Mesendoderm (in vitro differentiated cells): Measurements from ENCODE around the gene ATP5F1E.

ENCODE experiments used
- DNase-seq: peaks from one replicate; pipeline ENCODE4 v3.0.0; 2013
- H2AK5ac ChIP-seq: 2 replicates; pipeline ENCODE4 v1.6.1; 2013; ENCODE audit warnings: low read length, inconsistent platforms
- H2BK120ac ChIP-seq: 2 replicates; pipeline ENCODE4 v1.6.1; 2013; ENCODE audit warnings: low read depth, mild to moderate bottlenecking, low read length, moderate library complexity, mixed read lengths
- H2BK15ac ChIP-seq: replicated peaks from 2 replicates; pipeline ENCODE4 v1.6.1; 2013; ENCODE audit warnings: low read depth, mild to moderate bottlenecking, moderate library complexity
- H2BK5ac ChIP-seq: 2 replicates; pipeline ENCODE4 v1.6.1; 2013; ENCODE audit warnings: low read length, inconsistent platforms
- H3K18ac ChIP-seq: 2 replicates; pipeline ENCODE4 v1.6.1; 2013; ENCODE audit warnings: mild to moderate bottlenecking, low read length, mixed read lengths
- H3K23ac ChIP-seq: one replicate; pipeline ENCODE4 v1.6.1; 2013; ENCODE audit warnings: low read length
- H3K27ac ChIP-seq: 2 replicates; pipeline ENCODE4 v1.5.1; 2013; ENCODE audit warnings: low read depth, mild to moderate bottlenecking, inconsistent platforms, low read length, moderate library complexity
- H3K27me3 ChIP-seq: 2 replicates; pipeline ENCODE4 v1.6.1; 2013; ENCODE audit warnings: low read length, control low read depth, mild to moderate bottlenecking, inconsistent platforms; ENCODE audit not compliant: insufficient read depth, poor library complexity
- H3K36me3 ChIP-seq: 2 replicates; pipeline ENCODE4 v1.6.1; 2013; ENCODE audit warnings: low read length, inconsistent platforms; ENCODE audit not compliant: control insufficient read depth, insufficient read depth
- H3K4ac ChIP-seq: one replicate; pipeline ENCODE4 v1.6.1; 2013; ENCODE audit warnings: low read depth, mild to moderate bottlenecking, low read length, moderate library complexity
- H3K4me1 ChIP-seq: 2 replicates; pipeline ENCODE4 v1.6.1; 2013; ENCODE audit warnings: low read depth, low read length, inconsistent platforms; ENCODE audit not compliant: control insufficient read depth
- H3K4me2 ChIP-seq: 2 replicates; pipeline ENCODE4 v1.6.1; 2013; ENCODE audit warnings: low read length
- H3K4me3 ChIP-seq: 2 replicates; pipeline ENCODE4 v1.5.1; 2013; ENCODE audit warnings: mild to moderate bottlenecking, low read length
- H3K56ac ChIP-seq: one replicate; pipeline ENCODE4 v1.6.1; 2013; ENCODE audit warnings: low read length
- H3K79me1 ChIP-seq: 2 replicates; pipeline ENCODE4 v1.6.1; 2013; ENCODE audit warnings: low read length, inconsistent platforms
- H3K79me2 ChIP-seq: 2 replicates; pipeline ENCODE4 v1.6.1; 2013; ENCODE audit warnings: mild to moderate bottlenecking, low read length; ENCODE audit not compliant: control insufficient read depth, insufficient read depth
- H3K9ac ChIP-seq: 2 replicates; pipeline ENCODE4 v1.6.1; 2013; ENCODE audit warnings: low read length, inconsistent platforms
- H4K5ac ChIP-seq: one replicate; pipeline ENCODE4 v1.6.1; 2013; ENCODE audit warnings: low read length
- H4K8ac ChIP-seq: one replicate; pipeline ENCODE4 v1.6.1; 2013; ENCODE audit warnings: low read depth, mild to moderate bottlenecking, control low read depth, low read length, moderate library complexity
- WGBS: extraction: QIAGEN DNeasy Blood & Tissue Kit; methylation state at CpG from one replicate; pipeline ENCODE4 v1.1.7; 2013; ENCODE audit warnings: low lambda C conversion rate, missing lambda C conversion rate; ENCODE audit not compliant: insufficient coverage; ENCODE audit errors: extremely low coverage; 5-methylcytosine and 5-hydroxymethylcytosine counted together

Gene ATP5F1E

GRCh38 chr20:58976061-58976730 is 55.9 kb downstream of the ATP5F1E start:
- Histone ChIP-seq H3K23ac (no peak overlapping the region), H4K8ac (no peak overlapping the region), H3K4ac (no peak overlapping the region), H4K5ac (no peak overlapping the region), H3K4me1 (peaks cover 5% of the 10 kb centered on the region), H3K79me2 (no peaks in the 10 kb centered on the region), H2AK5ac (no peak overlapping the region), H3K79me1 (no peaks in the 10 kb centered on the region), H2BK15ac (no peak overlapping the region), H3K18ac (no peak overlapping the region), H3K4me3 (no peak overlapping the region), H3K9ac (no peak overlapping the region), H3K27ac (no peak overlapping the region), H3K36me3 (no peaks in the 10 kb centered on the region), H3K56ac (no peak overlapping the region), H2BK120ac (no peak overlapping the region), H3K27me3 (no peaks in the 10 kb centered on the region), H3K4me2 (no peak overlapping the region), H2BK5ac (no peak overlapping the region)
- DNase-seq = no peak
- WGBS = no CpG with 5 or more reads among the region's 3 CpGs
